Endothelial cell of umbilical vein (primary cell): ENCODE measurements around the gene RASGRF2. TPM values are rescaled to one million over a fixed set of nuclear protein-coding genes. Genes with fewer than 3 reads are reported as not detected.

ENCODE experiments used
- BruUV-seq: library from RNA; stranded (reverse); fragments of 400-500 nt; replicated peaks from 2 replicates; lab custom pipeline; 2021; lab: Mats Ljungman, UMichigan
- CTCF ChIA-PET: fragments of 300-600, 350-600 bp; sonication (Branson Sonifier 250); formaldehyde crosslinking; loops from one replicate; lab custom pipeline; 2021; ENCODE audit warnings: antibody characterized with exemption, inconsistent platforms; lab: Charles Lee
- POLR2A ChIA-PET: fragments of 300-600, 350-600 bp; sonication (Branson Sonifier 250); formaldehyde crosslinking; loops from one replicate; lab custom pipeline; 2021; ENCODE audit warnings: antibody characterized with exemption, inconsistent platforms; lab: Charles Lee
- DNase-seq: peaks from one replicate; pipeline ENCODE4 v3.0.0-alpha.2; 2011; ENCODE audit warnings: low read depth, low spot score
- FAIRE-seq: peaks from 2 replicates; lab custom pipeline; 2011; peaks lifted over from hg19 to GRCh38; lab: Jason Lieb, UNC
- H2AFZ ChIP-seq: 2 replicates; pipeline ENCODE4 v1.6.0; 2012; ENCODE audit warnings: low read depth, low read length, control low read depth, inconsistent platforms
- H3K27ac ChIP-seq: 2 replicates; pipeline ENCODE4 v1.5.1; 2011; ENCODE audit warnings: low read depth, mild to moderate bottlenecking, control low read depth, low read length, moderate library complexity; ENCODE audit not compliant: insufficient read depth
- H3K27me3 ChIP-seq, 2 experiments: 2 replicates each; pipeline versions ENCODE4 v1.6.0 to v1.6.1; 2011; ENCODE audit warnings: low read length in 2 of 2, mixed read lengths in 1 of 2; ENCODE audit not compliant: control insufficient read depth in 2 of 2, insufficient read depth in 2 of 2
- H3K36me3 ChIP-seq, 2 experiments: 2 replicates in 1 of 2; 3 replicates in 1 of 2; pipeline ENCODE4 v1.5.1; 2011; ENCODE audit warnings: low read length in 2 of 2, mild to moderate bottlenecking in 1 of 2, moderate library complexity in 1 of 2; ENCODE audit not compliant: control insufficient read depth in 2 of 2, insufficient read depth in 2 of 2; ENCODE audit errors: extremely low read depth in 1 of 2
- H3K4me1 ChIP-seq: 3 replicates; pipeline ENCODE4 v1.5.1; 2011; ENCODE audit warnings: mild to moderate bottlenecking, low read length; ENCODE audit not compliant: control insufficient read depth, insufficient read depth; ENCODE audit errors: extremely low read depth
- H3K4me2 ChIP-seq: 2 replicates; pipeline ENCODE4 v1.6.1; 2011; ENCODE audit warnings: low read length, control low read depth, mixed read lengths; ENCODE audit not compliant: insufficient read depth
- H3K4me3 ChIP-seq, 3 experiments: fragments of 200-600 bp in 1 of 3; sonication (generic), shearing (Covaris generic) in 1 of 3; replicated peaks in 1 of 3; 2 replicates each; pipeline ENCODE4 v1.5.1; 2011 to 2016; ENCODE audit warnings: control low read depth in 3 of 3, low read length in 3 of 3, mild to moderate bottlenecking in 2 of 3, inconsistent platforms in 1 of 3, low read depth in 1 of 3, moderate library complexity in 1 of 3; ENCODE audit not compliant: insufficient read depth in 1 of 3
- H3K79me2 ChIP-seq: 2 replicates; pipeline ENCODE4 v1.6.0; 2012; ENCODE audit warnings: low read length, inconsistent platforms; ENCODE audit not compliant: control insufficient read depth, insufficient read depth
- H3K9ac ChIP-seq: replicated peaks from 2 replicates; pipeline ENCODE3; 2011; ENCODE audit warnings: low read length, control low read depth; ENCODE audit not compliant: insufficient read depth; ENCODE audit errors: extremely low read depth
- H3K9me1 ChIP-seq: replicated peaks from 3 replicates; pipeline ENCODE4 v1.6.0; 2011; ENCODE audit warnings: mild to moderate bottlenecking, low read length; ENCODE audit not compliant: control insufficient read depth, insufficient read depth; ENCODE audit errors: extremely low read depth
- H3K9me3 ChIP-seq: replicated peaks from 2 replicates; pipeline ENCODE4 v1.5.1; 2012; ENCODE audit warnings: low read length, inconsistent platforms; ENCODE audit not compliant: control insufficient read depth, insufficient read depth
- H4K20me1 ChIP-seq: replicated peaks from 2 replicates; pipeline ENCODE3; 2011; ENCODE audit warnings: mild to moderate bottlenecking, low read length; ENCODE audit not compliant: control insufficient read depth, insufficient read depth; ENCODE audit errors: extremely low read depth
- CTCF ChIP-seq, 2 donors: IDR thresholded peaks; 1 replicate in 1 of 2; 2 replicates in 1 of 2; pipeline ENCODE4 v1.5.1; 2011; ENCODE audit warnings: low read length in 2 of 2, mild to moderate bottlenecking in 2 of 2, moderate library complexity in 2 of 2, control low read depth in 1 of 2, inconsistent platforms in 1 of 2, low read depth in 1 of 2; ENCODE audit not compliant: insufficient read depth in 1 of 2; ENCODE audit errors: extremely low read depth in 1 of 2
- EZH2 ChIP-seq: IDR thresholded peaks from 2 replicates; pipeline ENCODE4 v1.6.1; 2012; ENCODE audit warnings: borderline replicate concordance, low read depth, mild to moderate bottlenecking, moderate library complexity, low read length, inconsistent platforms; ENCODE audit not compliant: severe bottlenecking
- FOS ChIP-seq: IDR thresholded peaks from 2 replicates; pipeline ENCODE4 v1.6.1; 2011; ENCODE audit warnings: mild to moderate bottlenecking, low read length, moderate library complexity, borderline replicate concordance; ENCODE audit not compliant: insufficient read depth
- GATA2 ChIP-seq: IDR thresholded peaks from 2 replicates; pipeline ENCODE4 v1.7.0; 2011; ENCODE audit warnings: low read depth, mild to moderate bottlenecking, moderate library complexity, mixed read lengths, low read length; ENCODE audit not compliant: insufficient read length, insufficient read depth
- JUN ChIP-seq: IDR thresholded peaks from 2 replicates; pipeline ENCODE4 v1.6.1; 2011; ENCODE audit warnings: borderline replicate concordance, low read depth; ENCODE audit not compliant: insufficient read length, insufficient read depth
- MAX ChIP-seq: IDR thresholded peaks from 2 replicates; pipeline ENCODE4 v1.6.1; 2011; ENCODE audit not compliant: insufficient read depth, insufficient read length
- MYC ChIP-seq: IDR thresholded peaks from one replicate; pipeline ENCODE4 v1.6.1; 2011; ENCODE audit warnings: mild to moderate bottlenecking, low read depth, low read length
- POLR2A ChIP-seq: IDR thresholded peaks from 2 replicates; pipeline ENCODE4 v1.6.1; 2012; ENCODE audit warnings: low read depth, mild to moderate bottlenecking, control low read depth, low read length
- POLR2AphosphoS5 ChIP-seq: IDR thresholded peaks from 2 replicates; pipeline ENCODE4 v1.6.1; 2012; ENCODE audit warnings: low read depth, mild to moderate bottlenecking, control low read depth, low read length, moderate library complexity; ENCODE audit not compliant: insufficient read depth
- dilution Hi-C: fragments of 300-500 bp; cut with MboI; formaldehyde crosslinking; loops from one replicate; pipeline ENCODE4 v1.15.0; 2019; ENCODE audit warnings: low sequenced_read_pairs; ENCODE audit not compliant: extremely low pct_ligation_motif_present
- intact Hi-C: fragments of 100-400 bp; cut with micrococcal nuclease; formaldehyde crosslinking; loops from one replicate; pipeline ENCODE4 v1.10.0; 2022
- polyA plus RNA-seq, 4 experiments: library from polyadenylated mRNA; depleted of rRNA in 3 of 4; stranded (reverse) in 3 of 4; unstranded in 1 of 4; fragments of >200 nt; gene quantifications; 2 replicates each; pipeline versions ENCODE4 v1.2.1 to v1.2.3, GENCODE V29; 2011 to 2012; ENCODE audit warnings: missing spikeins in 1 of 4
- total RNA-seq: library from RNA; stranded (reverse); gene quantifications from 2 replicates; pipeline ENCODE4 v1.2.3, GENCODE V29; 2021

Gene RASGRF2
- total and polyA plus RNA-seq, 2 donors (not counting 3 experiments of a cell fraction or from before 2014, with no cell fraction given): 0.41 to 4.0 TPM

- POLR2A ChIA-PET: no interaction called here
Observed at GRCh38 chr5:81147011-81147885, 187.1 kb downstream of the RASGRF2 start.

More at GRCh38 chr5:81147011-81147885, 187.1 kb downstream of the RASGRF2 start:
- no TSS peak for BruUV-seq
- no peak for DNase-seq
- H3K4me2 ChIP-seq: no peak overlapping the region
- no peak overlapping the region for H3K4me3 ChIP-seq
- peaks cover 0 to 2% of the 10 kb centered on the region in 2 experiments for H3K27me3 ChIP-seq
- no peak overlapping the region for H3K9ac ChIP-seq
- no peak overlapping the region for H3K27ac ChIP-seq
- CTCF ChIA-PET: no interaction called here
- no peaks in the 10 kb centered on the region for H3K79me2 ChIP-seq
- FAIRE-seq: no peak
- H3K9me3 ChIP-seq: no peaks in the 10 kb centered on the region
- H4K20me1 ChIP-seq: no peaks in the 10 kb centered on the region
- no peaks in the 10 kb centered on the region for H3K9me1 ChIP-seq
- no peak overlapping the region for H2AFZ ChIP-seq
- no peaks in the 10 kb centered on the region for H3K36me3 ChIP-seq
- intact Hi-C loops: no loop called here
- TF ChIP-seq JUN (no peak), POLR2AphosphoS5 (no peak), GATA2 (no peak), EZH2 (no peak), POLR2A (no peak), CTCF (IDR thresholded peaks at IDR 0.05; ENCODE audit: extremely low read depth in 1 of 2, insufficient read depth in 1 of 2, low read depth in 1 of 2, low read length in 2 of 2) (no peak), MYC (no peak), MAX (no peak), FOS (no peak)
- dilution Hi-C loops: no loop called here
- no peaks in the 10 kb centered on the region for H3K4me1 ChIP-seq
